HUES48 (cell line): Measurements from ENCODE around the gene CIROP.

Experiments
- H3K27ac ChIP-seq: one replicate; pipeline ENCODE4 v1.7.0; 2013; ENCODE audit warnings: low read depth, low read length, inconsistent platforms
- H3K27me3 ChIP-seq: 2 replicates; pipeline ENCODE4 v1.6.1; 2013; ENCODE audit warnings: mild to moderate bottlenecking, low read length; ENCODE audit not compliant: control insufficient read depth, insufficient read depth
- H3K36me3 ChIP-seq: 2 replicates; pipeline ENCODE4 v1.6.1; 2013; ENCODE audit warnings: low read length; ENCODE audit not compliant: control insufficient read depth, insufficient read depth
- H3K4me1 ChIP-seq: 2 replicates; pipeline ENCODE4 v1.6.1; 2013; ENCODE audit warnings: mild to moderate bottlenecking, low read length; ENCODE audit not compliant: control insufficient read depth, insufficient read depth
- H3K4me3 ChIP-seq: 2 replicates; pipeline ENCODE4 v1.5.1; 2013; ENCODE audit warnings: mild to moderate bottlenecking, low read depth, low read length
- H3K9ac ChIP-seq: 2 replicates; pipeline ENCODE4 v1.6.1; 2013; ENCODE audit warnings: mild to moderate bottlenecking, low read depth, low read length, moderate library complexity
- H3K9me3 ChIP-seq: 2 replicates; pipeline ENCODE4 v1.6.1; 2013; ENCODE audit warnings: low read length; ENCODE audit not compliant: control insufficient read depth, insufficient read depth

Gene CIROP

DNA sequence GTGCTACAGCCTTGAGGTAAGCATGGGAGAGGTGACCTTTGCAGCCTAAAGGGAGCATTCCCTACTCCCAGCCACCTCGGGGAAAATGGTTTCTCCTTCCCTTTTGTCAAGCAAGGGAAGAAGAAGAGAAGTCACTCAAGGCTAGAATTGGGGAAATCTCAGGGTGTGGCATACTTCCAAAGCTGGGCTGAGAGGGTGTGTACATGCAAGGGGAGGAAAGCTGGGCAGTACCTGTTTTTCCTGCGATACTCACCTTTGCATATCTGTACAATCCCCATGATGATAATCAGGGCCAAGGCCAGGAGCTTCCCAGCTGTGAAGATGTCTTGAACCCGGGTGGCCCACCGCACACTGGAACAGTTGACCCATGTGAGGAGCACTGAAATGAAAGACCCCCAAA lies 38.0 kb upstream of the CIROP start:
- peaks cover 44% of the 10 kb centered on the region for H3K36me3 ChIP-seq
- no peaks in the 10 kb centered on the region for H3K27me3 ChIP-seq
- H3K4me3 ChIP-seq: no peak overlapping the region
- no peaks in the 10 kb centered on the region for H3K4me1 ChIP-seq
- H3K9ac ChIP-seq: no peak overlapping the region
- H3K27ac ChIP-seq: no peak overlapping the region
- H3K9me3 ChIP-seq: no peaks in the 10 kb centered on the region

DNA sequence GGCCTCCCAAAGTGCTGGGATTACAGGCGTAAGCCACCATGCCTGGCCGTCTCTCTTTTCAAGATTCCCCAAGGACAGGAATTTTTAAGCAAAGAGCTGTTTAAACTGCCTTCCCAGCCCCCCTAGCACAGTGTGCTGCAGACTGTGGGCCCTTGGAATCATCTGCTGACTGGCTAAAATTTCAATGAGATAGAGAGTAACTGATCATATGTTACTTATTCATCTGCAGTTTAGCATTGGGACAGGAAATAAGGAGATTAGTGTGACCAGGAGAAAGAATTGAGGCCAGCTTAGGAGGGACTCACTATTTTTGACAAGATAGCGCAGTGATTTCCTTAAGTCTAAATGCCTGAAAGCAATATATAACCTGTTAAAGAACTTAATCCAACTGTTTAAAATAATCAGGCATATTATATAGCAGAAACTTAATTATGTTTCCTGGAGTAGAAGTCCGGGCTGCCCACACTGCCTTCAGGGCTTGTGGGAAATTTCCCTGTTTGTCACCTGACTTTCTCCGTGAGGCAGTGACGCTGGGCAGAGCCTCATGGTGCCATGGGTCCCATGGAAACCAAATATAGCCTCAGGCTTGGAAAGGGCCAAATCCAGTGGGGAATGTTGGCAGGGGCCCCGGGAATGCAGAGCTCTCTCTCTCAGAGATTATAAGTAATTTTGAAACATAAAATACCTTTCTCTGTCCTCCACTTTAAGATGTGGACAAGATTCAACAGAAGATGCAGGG lies 37.1 kb upstream of the CIROP start:
- Histone ChIP-seq H3K36me3 (peaks cover 54% of the 10 kb centered on the region), H3K9me3 (no peaks in the 10 kb centered on the region), H3K27me3 (no peaks in the 10 kb centered on the region), H3K4me1 (no peaks in the 10 kb centered on the region), H3K9ac (no peak overlapping the region), H3K27ac (no peak overlapping the region), H3K4me3 (no peak overlapping the region)

DNA sequence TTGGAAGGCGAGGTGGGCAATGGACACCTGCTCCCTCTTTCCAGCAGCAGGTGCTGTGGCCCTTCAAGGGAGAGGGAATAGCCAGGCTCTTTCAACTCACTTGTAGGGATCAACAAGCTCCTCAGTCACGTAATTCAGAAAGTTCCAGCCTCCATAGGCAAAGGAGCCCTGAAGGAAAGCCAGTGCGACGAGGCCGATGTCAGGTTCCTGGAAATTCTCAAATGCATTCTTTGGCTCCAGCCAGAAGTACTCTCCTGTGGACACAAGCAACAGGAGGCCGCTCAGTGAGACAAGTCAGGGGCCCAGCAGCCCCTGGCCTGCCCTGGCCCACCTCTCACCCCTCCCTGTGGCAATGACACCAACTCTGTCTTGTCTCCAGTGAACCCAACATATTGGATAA lies 35.6 kb upstream of the CIROP start:
- no peaks in the 10 kb centered on the region for H3K9me3 ChIP-seq
- no peaks in the 10 kb centered on the region for H3K4me1 ChIP-seq
- no peaks in the 10 kb centered on the region for H3K27me3 ChIP-seq
- H3K27ac ChIP-seq: no peak overlapping the region
- peaks cover 64% of the 10 kb centered on the region for H3K36me3 ChIP-seq
- no peak overlapping the region for H3K4me3 ChIP-seq
- H3K9ac ChIP-seq: no peak overlapping the region

DNA sequence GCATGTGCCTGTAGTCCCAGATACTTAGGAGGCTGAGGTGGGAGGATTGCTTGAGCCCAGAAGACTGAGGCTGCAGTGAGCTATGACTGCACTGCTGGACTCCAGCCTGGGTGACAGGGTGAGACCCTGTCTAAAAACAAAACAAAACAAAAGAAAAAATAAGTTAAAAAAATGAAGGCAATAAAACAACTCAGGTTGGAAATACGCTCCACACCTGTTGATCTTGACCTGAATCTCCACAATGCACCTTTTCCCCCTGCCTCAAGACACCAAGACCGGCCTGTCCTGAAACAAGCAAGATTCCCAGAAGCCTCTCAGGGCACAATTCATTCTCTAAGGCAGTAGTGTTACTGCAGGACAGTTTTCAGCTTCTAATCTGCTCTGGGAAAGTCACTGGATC lies 35.1 kb upstream of the CIROP start:
- Histone ChIP-seq H3K9me3 (no peaks in the 10 kb centered on the region), H3K27ac (no peak overlapping the region), H3K4me1 (no peaks in the 10 kb centered on the region), H3K27me3 (no peaks in the 10 kb centered on the region), H3K9ac (no peak overlapping the region), H3K4me3 (no peak overlapping the region), H3K36me3 (peaks cover 64% of the 10 kb centered on the region)

DNA sequence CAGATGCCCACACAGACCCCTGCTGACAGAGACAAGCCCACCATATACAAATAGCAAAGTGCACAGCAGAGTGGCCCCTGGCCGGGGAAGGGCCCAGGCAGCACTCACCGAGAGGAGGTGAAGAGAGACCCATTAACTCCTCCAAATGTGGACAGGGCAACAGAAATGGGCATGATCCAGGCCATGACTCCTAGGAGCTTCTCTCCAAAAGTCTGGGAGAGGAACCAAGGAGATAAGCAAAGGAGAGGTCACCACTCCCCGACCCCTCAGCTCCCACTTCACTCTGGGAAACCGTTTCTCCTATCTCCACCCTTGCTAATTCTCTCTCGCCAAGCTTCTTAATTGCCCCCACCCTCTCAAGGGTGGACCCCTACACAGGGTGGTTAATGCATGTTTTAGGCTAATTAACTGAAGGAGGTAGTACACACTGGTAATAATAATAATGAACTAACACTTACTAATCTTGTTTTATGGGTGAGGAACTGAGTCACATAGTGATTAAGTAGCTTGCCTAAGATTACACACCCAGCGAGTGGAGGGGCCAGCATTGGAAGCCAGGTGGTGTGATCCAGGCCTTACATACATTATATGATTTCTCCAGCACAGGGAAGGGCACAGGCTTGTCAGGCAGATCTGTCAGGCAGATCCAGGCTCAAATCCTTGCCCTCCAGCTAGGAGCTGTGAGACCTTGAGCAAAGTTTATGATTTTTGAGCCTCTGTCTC lies 33.2 kb upstream of the CIROP start:
- H3K27me3 ChIP-seq: no peaks in the 10 kb centered on the region
- peaks cover 57% of the 10 kb centered on the region for H3K36me3 ChIP-seq

DNA sequence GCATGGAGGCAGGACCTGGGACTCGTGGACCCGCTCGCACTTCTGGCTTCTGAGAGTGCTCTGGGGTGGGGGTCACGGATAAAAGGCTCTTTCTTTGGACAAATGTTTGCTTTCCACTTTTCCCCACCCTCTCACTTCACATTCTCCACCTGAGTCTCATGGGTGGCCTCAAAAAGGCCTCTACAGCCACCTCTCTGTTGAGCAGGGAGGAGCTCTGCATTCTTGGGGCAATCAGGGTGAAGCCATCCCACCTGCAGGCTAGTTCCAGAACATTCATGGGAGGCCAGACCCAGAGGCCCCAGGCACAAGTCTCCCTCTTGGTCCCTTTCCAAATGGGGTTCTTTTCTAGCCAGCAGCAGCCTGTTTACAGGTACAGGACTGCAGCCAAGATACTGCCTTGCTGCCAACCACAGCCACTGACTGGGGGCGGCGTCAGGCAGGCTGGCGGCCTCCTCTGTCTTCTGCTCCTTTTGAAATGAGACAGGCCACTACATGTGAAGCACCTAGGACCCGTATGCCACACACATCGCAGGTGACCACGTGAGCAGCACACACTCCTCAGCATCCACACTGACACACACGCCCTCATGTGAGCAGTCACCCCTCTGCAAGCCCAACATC lies 32.5 kb upstream of the CIROP start:
- Histone ChIP-seq H3K27me3 (no peaks in the 10 kb centered on the region), H3K36me3 (peaks cover 51% of the 10 kb centered on the region), H3K4me1 (no peaks in the 10 kb centered on the region), H3K4me3 (no peak overlapping the region), H3K9ac (no peak overlapping the region), H3K27ac (no peak overlapping the region), H3K9me3 (no peaks in the 10 kb centered on the region)

More for the DNA sequence above, 33.2 kb upstream of the CIROP start:
- Histone ChIP-seq H3K9me3 (no peaks in the 10 kb centered on the region), H3K9ac (no peak overlapping the region), H3K4me3 (no peak overlapping the region), H3K4me1 (no peaks in the 10 kb centered on the region), H3K27ac (no peak overlapping the region)

DNA sequence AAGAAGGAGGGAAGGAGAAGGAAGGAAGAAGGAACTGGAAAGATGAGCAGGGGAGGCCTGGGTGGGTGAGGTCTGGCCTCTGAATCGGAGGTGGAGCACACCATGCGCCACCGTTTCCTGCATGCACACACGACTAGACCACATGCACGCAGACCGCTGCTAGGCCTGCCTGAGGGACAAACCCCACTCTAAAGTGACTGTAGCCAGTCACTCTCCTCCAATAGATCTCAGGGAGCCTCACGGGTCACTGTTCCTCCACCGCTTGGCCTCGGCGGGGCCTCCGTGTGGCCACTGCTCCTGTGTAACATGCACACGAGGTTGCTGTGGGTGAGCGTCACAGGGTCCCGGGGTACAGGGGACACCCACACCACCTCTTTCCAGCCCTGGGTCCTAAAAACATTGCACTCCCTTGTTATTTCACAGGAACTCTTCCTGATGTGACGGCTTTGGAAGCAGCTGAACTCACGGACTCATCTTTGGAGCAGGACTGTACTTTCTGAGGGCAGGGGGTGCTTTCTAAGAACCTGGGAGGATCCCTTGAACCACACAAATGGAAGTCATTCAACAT lies 31.9 kb upstream of the CIROP start:
- H3K4me3 ChIP-seq: no peak overlapping the region
- H3K4me1 ChIP-seq: no peaks in the 10 kb centered on the region
- H3K9me3 ChIP-seq: no peaks in the 10 kb centered on the region
- H3K36me3 ChIP-seq: peaks cover 52% of the 10 kb centered on the region
- H3K27ac ChIP-seq: no peak overlapping the region
- H3K27me3 ChIP-seq: no peaks in the 10 kb centered on the region
- H3K9ac ChIP-seq: no peak overlapping the region

DNA sequence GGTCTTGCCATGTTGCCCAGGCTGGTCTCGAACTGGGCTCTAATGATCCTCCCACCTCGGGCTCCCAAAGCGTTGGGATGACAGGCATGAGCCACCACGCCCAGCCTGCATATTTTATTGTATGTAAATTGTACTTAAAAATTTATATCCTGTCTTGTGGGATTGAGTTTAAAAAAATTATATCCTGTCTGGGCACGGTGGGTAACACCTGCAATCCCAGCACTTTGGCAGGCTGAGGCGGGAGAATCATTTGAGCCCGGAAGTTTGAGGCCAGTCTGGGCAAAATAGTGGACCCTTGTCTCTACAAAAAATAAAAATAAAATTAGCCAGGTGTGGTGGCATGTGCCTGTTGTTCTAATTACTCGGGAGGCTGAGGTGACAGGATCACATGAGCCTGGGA lies 28.2 kb upstream of the CIROP start:
- peaks cover 61% of the 10 kb centered on the region for H3K36me3 ChIP-seq
- H3K4me1 ChIP-seq: no peaks in the 10 kb centered on the region
- H3K27ac ChIP-seq: no peak overlapping the region
- no peaks in the 10 kb centered on the region for H3K9me3 ChIP-seq
- H3K27me3 ChIP-seq: no peaks in the 10 kb centered on the region
- no peak overlapping the region for H3K4me3 ChIP-seq
- H3K9ac ChIP-seq: no peak overlapping the region

DNA sequence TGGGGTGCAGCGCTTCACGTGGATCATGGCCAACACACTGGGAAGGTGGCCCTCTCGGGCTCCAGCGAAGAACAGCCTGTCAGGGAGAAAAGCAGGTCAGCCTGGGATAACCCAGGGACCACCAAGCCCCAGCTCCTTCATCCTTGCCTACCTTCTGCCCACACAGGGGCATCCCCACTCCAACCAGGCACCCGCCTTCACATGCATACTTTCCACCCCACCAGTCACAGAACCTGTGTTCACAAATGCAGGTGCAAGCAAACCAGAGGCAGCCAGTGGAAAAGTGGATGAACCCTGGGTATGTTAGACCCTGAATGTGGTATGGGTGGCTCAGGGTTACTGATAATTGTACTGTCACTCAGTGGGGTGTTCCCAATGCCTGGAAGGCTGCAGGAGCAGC lies 26.7 kb upstream of the CIROP start:
- Histone ChIP-seq H3K9me3 (no peaks in the 10 kb centered on the region), H3K4me1 (no peaks in the 10 kb centered on the region), H3K9ac (no peak overlapping the region), H3K27ac (no peak overlapping the region), H3K4me3 (no peak overlapping the region), H3K36me3 (peaks cover 58% of the 10 kb centered on the region), H3K27me3 (no peaks in the 10 kb centered on the region; the same call in 1 of the 2 replicates)

DNA sequence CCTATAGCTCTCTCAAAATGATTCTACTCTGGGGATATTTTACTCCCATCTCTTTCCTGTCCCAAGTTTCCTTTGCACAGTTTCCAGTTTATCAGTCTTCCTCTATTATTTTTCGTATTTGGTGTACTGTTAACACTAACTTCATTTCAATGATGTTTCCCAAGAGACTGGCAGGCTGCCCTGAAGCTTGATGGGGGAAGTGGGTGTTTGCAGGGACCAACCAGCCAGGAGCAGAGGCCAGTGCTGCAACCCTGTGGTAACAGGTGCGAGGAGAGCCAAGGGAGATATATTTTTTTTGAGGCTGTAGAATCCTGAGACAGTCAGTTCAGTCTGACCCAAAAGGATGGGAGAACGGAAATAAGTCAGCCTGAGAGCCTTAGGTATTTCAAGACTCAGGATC lies 26.1 kb upstream of the CIROP start:
- no peaks in the 10 kb centered on the region; the same call in 1 of the 2 replicates for H3K27me3 ChIP-seq

More for the DNA sequence above, 26.1 kb upstream of the CIROP start:
- Histone ChIP-seq H3K4me3 (no peak overlapping the region), H3K27ac (no peak overlapping the region), H3K9me3 (no peaks in the 10 kb centered on the region), H3K36me3 (peaks cover 52% of the 10 kb centered on the region), H3K9ac (no peak overlapping the region), H3K4me1 (peaks cover 3% of the 10 kb centered on the region; the same call in 1 of the 2 replicates)
